WTC11 (cell line): Measurements from ENCODE around the gene CD28. TPM values are rescaled to one million over a fixed set of nuclear protein-coding genes. Genes with fewer than 3 reads are reported as not detected.

ENCODE experiments used
- ATAC-seq: fragments of 200-7000 bp; cut with Tn5 transposase; 2 replicates; pipeline ENCODE4 v1.10.0; 2021; ENCODE audit warnings: mild to moderate bottlenecking, moderate library complexity
- CTCF ChIA-PET: fragments of 300-600 bp; sonication (Branson Sonifier 250); formaldehyde crosslinking; loops from one replicate; lab custom pipeline; 2021; ENCODE audit warnings: antibody characterized with exemption; lab: Charles Lee
- POLR2A ChIA-PET: fragments of 350-600 bp; sonication (Branson Sonifier 250); formaldehyde crosslinking; loops from one replicate; lab custom pipeline; 2021; ENCODE audit warnings: antibody characterized with exemption; lab: Charles Lee
- DNase-seq: peaks from one replicate; pipeline ENCODE4 v3.0.0; 2021; ENCODE audit warnings: low spot score
- H3K27ac Mint-ChIP-seq: 2 replicates; pipeline ENCODE4 v1.8.0; 2021; ENCODE audit warnings: mixed read lengths
- H3K27me3 Mint-ChIP-seq: 2 replicates; pipeline ENCODE4 v1.8.0; 2021; ENCODE audit warnings: low read depth, mild to moderate bottlenecking, moderate library complexity, mixed read lengths
- H3K36me3 Mint-ChIP-seq: 2 replicates; pipeline ENCODE4 v1.8.0; 2021; ENCODE audit warnings: mixed read lengths
- H3K4me1 Mint-ChIP-seq: 2 replicates; pipeline ENCODE4 v1.8.0; 2022; ENCODE audit warnings: mixed read lengths
- H3K4me3 Mint-ChIP-seq: 2 replicates; pipeline ENCODE4 v1.8.0; 2021; ENCODE audit warnings: mild to moderate bottlenecking, moderate library complexity, mixed read lengths
- H3K9me3 Mint-ChIP-seq: 2 replicates; pipeline ENCODE4 v1.8.0; 2021; ENCODE audit warnings: mixed read lengths
- ERG ChIP-seq: fragments of 250-450 bp; sonication (Bioruptor Pico); IDR thresholded peaks from 2 replicates; pipeline ENCODE4 v1.8.0; 2021; ENCODE audit warnings: mild to moderate bottlenecking
- FOXP4 ChIP-seq: sonication (generic); formaldehyde crosslinking; IDR thresholded peaks from 2 replicates; pipeline ENCODE4 v1.8.0; 2022; ENCODE audit warnings: mild to moderate bottlenecking, missing genetic modification reagents
- GABPB1 ChIP-seq: sonication (generic); formaldehyde crosslinking; IDR thresholded peaks from 2 replicates; pipeline ENCODE4 v1.8.1; 2023; ENCODE audit warnings: mild to moderate bottlenecking, missing genetic modification reagents
- GTF2I ChIP-seq: fragments of 250-450 bp; sonication (Bioruptor Pico); conservative IDR thresholded peaks from 2 replicates; pipeline ENCODE4 v1.4.0; 2021; ENCODE audit warnings: mild to moderate bottlenecking
- IRF2 ChIP-seq: sonication (generic); formaldehyde crosslinking; IDR thresholded peaks from 2 replicates; pipeline ENCODE4 v1.8.0; 2022; ENCODE audit warnings: low read depth, missing genetic modification reagents, borderline replicate concordance
- JAZF1 ChIP-seq: fragments of 250-450 bp; sonication (Bioruptor Pico); IDR thresholded peaks from 2 replicates; pipeline ENCODE4 v1.9.0; 2021; ENCODE audit warnings: moderate library complexity, mild to moderate bottlenecking, inconsistent platforms
- MYBL2 ChIP-seq: sonication (generic); formaldehyde crosslinking; IDR thresholded peaks from 2 replicates; pipeline ENCODE4 v1.8.1; 2023; ENCODE audit warnings: mild to moderate bottlenecking, moderate library complexity, missing genetic modification reagents
- NFATC4 ChIP-seq: fragments of 250-450 bp; sonication (Bioruptor Pico); IDR thresholded peaks from 2 replicates; pipeline ENCODE4 v1.9.0; 2021; ENCODE audit warnings: mild to moderate bottlenecking
- NR1H2 ChIP-seq: sonication (generic); formaldehyde crosslinking; IDR thresholded peaks from 2 replicates; pipeline ENCODE4 v1.9.0; 2021; ENCODE audit warnings: mild to moderate bottlenecking, moderate library complexity, missing genetic modification reagents
- NR2C2 ChIP-seq: sonication (generic); formaldehyde crosslinking; IDR thresholded peaks from 2 replicates; pipeline ENCODE4 v1.8.0; 2022; ENCODE audit warnings: mild to moderate bottlenecking, missing genetic modification reagents
- TEAD1 ChIP-seq: sonication (generic); formaldehyde crosslinking; IDR thresholded peaks from 2 replicates; pipeline ENCODE4 v1.8.0; 2022; ENCODE audit warnings: mild to moderate bottlenecking, missing genetic modification reagents
- ZNF263 ChIP-seq: sonication (generic); formaldehyde crosslinking; IDR thresholded peaks from 2 replicates; pipeline ENCODE4 v1.8.1; 2022; ENCODE audit warnings: low read depth, mild to moderate bottlenecking, moderate library complexity, missing genetic modification reagents
- ZNF317 ChIP-seq: sonication (generic); formaldehyde crosslinking; IDR thresholded peaks from 2 replicates; pipeline ENCODE4 v1.8.1; 2023; ENCODE audit warnings: low read depth, mild to moderate bottlenecking, moderate library complexity, missing genetic modification reagents, borderline replicate concordance
- ZNF396 ChIP-seq: fragments of 250-450 bp; sonication (Bioruptor Pico); IDR thresholded peaks from 2 replicates; pipeline ENCODE4 v1.8.0; 2021; ENCODE audit warnings: mild to moderate bottlenecking, moderate library complexity, borderline replicate concordance
- total RNA-seq: library from RNA; stranded (reverse); gene quantifications from 3 replicates; pipeline ENCODE4 v1.2.3, GENCODE V29; 2021
- TF ChIP-seq, protein P1 (sequence below): fragments of 250-450 bp; sonication (Bioruptor Pico); IDR thresholded peaks from 2 replicates; pipeline ENCODE4 v1.9.0; 2021; ENCODE audit warnings: mild to moderate bottlenecking
- TF ChIP-seq, protein P2 (sequence below): fragments of 250-450 bp; sonication (Bioruptor Pico); IDR thresholded peaks from 2 replicates; pipeline ENCODE4 v1.9.0; 2021; ENCODE audit warnings: moderate library complexity, mild to moderate bottlenecking, inconsistent platforms, borderline replicate concordance
- TF ChIP-seq, protein P3 (sequence below): sonication (generic); formaldehyde crosslinking; IDR thresholded peaks from 2 replicates; pipeline ENCODE4 v1.8.0; 2022; ENCODE audit warnings: mild to moderate bottlenecking, missing genetic modification reagents
- TF ChIP-seq, protein P4 (sequence below): fragments of 250-450 bp; sonication (Bioruptor Pico); IDR thresholded peaks from 2 replicates; pipeline ENCODE4 v1.9.0; 2021; ENCODE audit warnings: mild to moderate bottlenecking, borderline replicate concordance

The CD28 gene
- total RNA-seq, 1 experiment from 2014 or later = 0.11 TPM

GRCh38 chr2:203732092-203732952 is 25.9 kb downstream of the CD28 start:
- ATAC-seq = no peak

DNA sequence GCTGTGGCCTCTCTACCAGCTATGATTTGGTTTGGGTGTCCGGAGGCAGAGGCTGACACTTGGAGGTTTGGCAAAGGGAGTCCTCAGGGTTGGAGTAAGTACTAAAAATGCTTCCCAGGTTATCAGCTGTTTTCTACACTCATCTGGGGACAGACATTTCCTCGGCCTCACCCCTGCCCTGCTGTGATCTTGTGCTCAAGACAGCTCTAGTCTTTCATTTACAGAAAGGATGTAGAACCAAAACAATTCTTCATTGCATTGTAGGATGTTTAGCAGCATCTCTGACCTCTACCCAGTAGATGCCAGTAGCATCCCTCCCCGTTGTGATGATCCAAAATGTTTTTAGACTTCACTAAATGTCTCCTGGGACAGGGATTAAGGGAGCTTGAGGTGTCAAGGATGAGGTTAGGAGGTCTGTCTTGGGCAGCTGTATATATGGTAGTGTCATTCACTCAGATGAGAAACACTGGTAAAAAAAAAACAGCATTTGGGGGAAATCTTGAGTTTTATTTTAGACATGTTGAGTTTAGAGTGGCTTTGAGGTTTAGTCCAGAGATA is 26.6 kb downstream of the CD28 start:
- no peak overlapping the region for H3K4me3 Mint-ChIP-seq
- ATAC-seq = no peak
- no peaks in the 10 kb centered on the region for H3K9me3 Mint-ChIP-seq
- CTCF ChIA-PET = no interaction called here
- H3K4me1 Mint-ChIP-seq = peaks cover 21% of the 10 kb centered on the region
- POLR2A ChIA-PET = no interaction called here
- H3K36me3 Mint-ChIP-seq = no peaks in the 10 kb centered on the region
- H3K27ac Mint-ChIP-seq = no peak overlapping the region
- no peak for TF ChIP-seq NFATC4 (CRISPR knock-in tag)
- TF ChIP-seq, all 79 proteins: peak for 0
- no peaks in the 10 kb centered on the region for H3K27me3 Mint-ChIP-seq
- no peak for DNase-seq

More at GRCh38 chr2:203732092-203732952, 25.9 kb downstream of the CD28 start:
- H3K36me3 Mint-ChIP-seq = no peaks in the 10 kb centered on the region
- ChIA-PET POLR2A (no interaction called here), CTCF (no interaction called here)
- no peak overlapping the region for H3K4me3 Mint-ChIP-seq
- H3K27me3 Mint-ChIP-seq = no peaks in the 10 kb centered on the region
- peaks cover 21% of the 10 kb centered on the region for H3K4me1 Mint-ChIP-seq
- H3K9me3 Mint-ChIP-seq = no peaks in the 10 kb centered on the region
- DNase-seq = no peak
- H3K27ac Mint-ChIP-seq = no peak overlapping the region
- TF ChIP-seq IRF2 (CRISPR knock-in tag) (no peak), FOXP4 (no peak), NR2C2 (CRISPR knock-in tag) (no peak), ERG (CRISPR knock-in tag) (no peak), JAZF1 (CRISPR knock-in tag) (no peak), TEAD1 (no peak), ZNF317 (no peak)
- TF ChIP-seq, protein P1, sequence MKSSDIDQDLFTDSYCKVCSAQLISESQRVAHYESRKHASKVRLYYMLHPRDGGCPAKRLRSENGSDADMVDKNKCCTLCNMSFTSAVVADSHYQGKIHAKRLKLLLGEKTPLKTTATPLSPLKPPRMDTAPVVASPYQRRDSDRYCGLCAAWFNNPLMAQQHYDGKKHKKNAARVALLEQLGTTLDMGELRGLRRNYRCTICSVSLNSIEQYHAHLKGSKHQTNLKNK = no peak
- TF ChIP-seq, protein P2, sequence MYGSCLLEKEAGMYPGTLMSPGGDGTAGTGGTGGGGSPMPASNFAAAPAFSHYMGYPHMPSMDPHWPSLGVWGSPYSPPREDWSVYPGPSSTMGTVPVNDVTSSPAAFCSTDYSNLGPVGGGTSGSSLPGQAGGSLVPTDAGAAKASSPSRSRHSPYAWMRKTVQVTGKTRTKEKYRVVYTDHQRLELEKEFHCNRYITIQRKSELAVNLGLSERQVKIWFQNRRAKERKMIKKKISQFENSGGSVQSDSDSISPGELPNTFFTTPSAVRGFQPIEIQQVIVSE (CRISPR knock-in tag) = no peak

GRCh38 chr2:203733684-203734083 is 27.2 kb downstream of the CD28 start:
- ChIA-PET POLR2A (no interaction called here), CTCF (no interaction called here)
- no peaks in the 10 kb centered on the region for H3K9me3 Mint-ChIP-seq
- no peaks in the 10 kb centered on the region for H3K27me3 Mint-ChIP-seq
- TF ChIP-seq NR1H2 (CRISPR knock-in tag) = no peak
- TF ChIP-seq, protein P3, sequence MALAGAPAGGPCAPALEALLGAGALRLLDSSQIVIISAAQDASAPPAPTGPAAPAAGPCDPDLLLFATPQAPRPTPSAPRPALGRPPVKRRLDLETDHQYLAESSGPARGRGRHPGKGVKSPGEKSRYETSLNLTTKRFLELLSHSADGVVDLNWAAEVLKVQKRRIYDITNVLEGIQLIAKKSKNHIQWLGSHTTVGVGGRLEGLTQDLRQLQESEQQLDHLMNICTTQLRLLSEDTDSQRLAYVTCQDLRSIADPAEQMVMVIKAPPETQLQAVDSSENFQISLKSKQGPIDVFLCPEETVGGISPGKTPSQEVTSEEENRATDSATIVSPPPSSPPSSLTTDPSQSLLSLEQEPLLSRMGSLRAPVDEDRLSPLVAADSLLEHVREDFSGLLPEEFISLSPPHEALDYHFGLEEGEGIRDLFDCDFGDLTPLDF (CRISPR knock-in tag) = no peak
- no peak for TF ChIP-seq JAZF1 (CRISPR knock-in tag)
- TF ChIP-seq GTF2I (CRISPR knock-in tag) = no peak
- TF ChIP-seq ZNF263 (CRISPR knock-in tag) = no peak
- TF ChIP-seq ZNF396 (CRISPR knock-in tag) = no peak
- TF ChIP-seq, protein P4, sequence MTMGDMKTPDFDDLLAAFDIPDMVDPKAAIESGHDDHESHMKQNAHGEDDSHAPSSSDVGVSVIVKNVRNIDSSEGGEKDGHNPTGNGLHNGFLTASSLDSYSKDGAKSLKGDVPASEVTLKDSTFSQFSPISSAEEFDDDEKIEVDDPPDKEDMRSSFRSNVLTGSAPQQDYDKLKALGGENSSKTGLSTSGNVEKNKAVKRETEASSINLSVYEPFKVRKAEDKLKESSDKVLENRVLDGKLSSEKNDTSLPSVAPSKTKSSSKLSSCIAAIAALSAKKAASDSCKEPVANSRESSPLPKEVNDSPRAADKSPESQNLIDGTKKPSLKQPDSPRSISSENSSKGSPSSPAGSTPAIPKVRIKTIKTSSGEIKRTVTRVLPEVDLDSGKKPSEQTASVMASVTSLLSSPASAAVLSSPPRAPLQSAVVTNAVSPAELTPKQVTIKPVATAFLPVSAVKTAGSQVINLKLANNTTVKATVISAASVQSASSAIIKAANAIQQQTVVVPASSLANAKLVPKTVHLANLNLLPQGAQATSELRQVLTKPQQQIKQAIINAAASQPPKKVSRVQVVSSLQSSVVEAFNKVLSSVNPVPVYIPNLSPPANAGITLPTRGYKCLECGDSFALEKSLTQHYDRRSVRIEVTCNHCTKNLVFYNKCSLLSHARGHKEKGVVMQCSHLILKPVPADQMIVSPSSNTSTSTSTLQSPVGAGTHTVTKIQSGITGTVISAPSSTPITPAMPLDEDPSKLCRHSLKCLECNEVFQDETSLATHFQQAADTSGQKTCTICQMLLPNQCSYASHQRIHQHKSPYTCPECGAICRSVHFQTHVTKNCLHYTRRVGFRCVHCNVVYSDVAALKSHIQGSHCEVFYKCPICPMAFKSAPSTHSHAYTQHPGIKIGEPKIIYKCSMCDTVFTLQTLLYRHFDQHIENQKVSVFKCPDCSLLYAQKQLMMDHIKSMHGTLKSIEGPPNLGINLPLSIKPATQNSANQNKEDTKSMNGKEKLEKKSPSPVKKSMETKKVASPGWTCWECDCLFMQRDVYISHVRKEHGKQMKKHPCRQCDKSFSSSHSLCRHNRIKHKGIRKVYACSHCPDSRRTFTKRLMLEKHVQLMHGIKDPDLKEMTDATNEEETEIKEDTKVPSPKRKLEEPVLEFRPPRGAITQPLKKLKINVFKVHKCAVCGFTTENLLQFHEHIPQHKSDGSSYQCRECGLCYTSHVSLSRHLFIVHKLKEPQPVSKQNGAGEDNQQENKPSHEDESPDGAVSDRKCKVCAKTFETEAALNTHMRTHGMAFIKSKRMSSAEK (CRISPR knock-in tag) = no peak
- no peak for TF ChIP-seq GABPB1 (CRISPR knock-in tag)
- no peak for TF ChIP-seq MYBL2 (CRISPR knock-in tag)
- no peaks in the 10 kb centered on the region for H3K36me3 Mint-ChIP-seq
- H3K27ac Mint-ChIP-seq = no peak overlapping the region
- no peak overlapping the region for H3K4me3 Mint-ChIP-seq
- H3K4me1 Mint-ChIP-seq = peaks cover 21% of the 10 kb centered on the region
- no peak for DNase-seq
- no peak for ATAC-seq
